NB4 (cell line): ENCODE results near the gene SLC36A3.

ENCODE experiments used
- DNase-seq: peaks from one replicate; pipeline ENCODE4 v3.0.0; 2010; ENCODE audit warnings: low read depth
- H3K4me3 ChIP-seq: one replicate; pipeline ENCODE4 v1.5.1; 2011; ENCODE audit warnings: mild to moderate bottlenecking, low read depth, low read length, moderate library complexity
- MYC ChIP-seq: IDR thresholded peaks from 2 replicates; pipeline ENCODE4 v1.6.1; 2011; ENCODE audit warnings: low read depth, low read length
- POLR2A ChIP-seq: IDR thresholded peaks from 2 replicates; pipeline ENCODE4 v1.6.1; 2011; ENCODE audit warnings: mild to moderate bottlenecking; ENCODE audit not compliant: insufficient read length; ENCODE audit errors: extremely low read depth
- TF ChIP-seq, protein P1 (sequence below): IDR thresholded peaks from 2 replicates; pipeline ENCODE4 v1.6.1; 2011; ENCODE audit warnings: low read depth, low read length
- TF ChIP-seq, protein P2 (sequence below): IDR thresholded peaks from one replicate; pipeline ENCODE4 v1.5.1; 2012; ENCODE audit warnings: low read depth, low read length

SLC36A3 gene

DNA sequence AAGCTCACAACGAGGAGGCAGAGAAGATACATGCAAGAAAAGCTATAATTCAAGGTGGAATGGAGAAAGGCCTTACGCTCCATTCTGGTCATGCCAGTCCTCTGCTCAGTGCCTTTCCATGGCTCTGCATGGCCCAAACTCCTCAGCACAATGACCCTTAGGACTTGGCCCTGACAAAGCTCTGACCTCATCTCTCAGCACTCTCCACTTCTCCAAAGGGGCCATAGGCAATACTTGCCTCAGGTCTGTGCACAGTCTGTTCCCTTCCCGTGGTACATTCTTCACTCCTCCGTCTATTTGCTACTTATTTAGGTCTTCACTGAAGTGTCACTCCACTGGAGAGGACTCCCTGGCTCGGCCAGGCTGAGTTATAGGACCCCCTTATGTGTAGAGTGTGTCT, 24.7 kb downstream of the SLC36A3 start:
- TF ChIP-seq MYC (no peak), POLR2A (no peak)
- TF ChIP-seq, protein P1, sequence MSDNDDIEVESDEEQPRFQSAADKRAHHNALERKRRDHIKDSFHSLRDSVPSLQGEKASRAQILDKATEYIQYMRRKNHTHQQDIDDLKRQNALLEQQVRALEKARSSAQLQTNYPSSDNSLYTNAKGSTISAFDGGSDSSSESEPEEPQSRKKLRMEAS = no peak
- TF ChIP-seq, protein P2, sequence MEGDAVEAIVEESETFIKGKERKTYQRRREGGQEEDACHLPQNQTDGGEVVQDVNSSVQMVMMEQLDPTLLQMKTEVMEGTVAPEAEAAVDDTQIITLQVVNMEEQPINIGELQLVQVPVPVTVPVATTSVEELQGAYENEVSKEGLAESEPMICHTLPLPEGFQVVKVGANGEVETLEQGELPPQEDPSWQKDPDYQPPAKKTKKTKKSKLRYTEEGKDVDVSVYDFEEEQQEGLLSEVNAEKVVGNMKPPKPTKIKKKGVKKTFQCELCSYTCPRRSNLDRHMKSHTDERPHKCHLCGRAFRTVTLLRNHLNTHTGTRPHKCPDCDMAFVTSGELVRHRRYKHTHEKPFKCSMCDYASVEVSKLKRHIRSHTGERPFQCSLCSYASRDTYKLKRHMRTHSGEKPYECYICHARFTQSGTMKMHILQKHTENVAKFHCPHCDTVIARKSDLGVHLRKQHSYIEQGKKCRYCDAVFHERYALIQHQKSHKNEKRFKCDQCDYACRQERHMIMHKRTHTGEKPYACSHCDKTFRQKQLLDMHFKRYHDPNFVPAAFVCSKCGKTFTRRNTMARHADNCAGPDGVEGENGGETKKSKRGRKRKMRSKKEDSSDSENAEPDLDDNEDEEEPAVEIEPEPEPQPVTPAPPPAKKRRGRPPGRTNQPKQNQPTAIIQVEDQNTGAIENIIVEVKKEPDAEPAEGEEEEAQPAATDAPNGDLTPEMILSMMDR = no peak
- no peak overlapping the region for H3K4me3 ChIP-seq
- DNase-seq = no peak

- TF ChIP-seq POLR2A (no peak), MYC (no peak)
- TF ChIP-seq, protein P2 = no peak
- TF ChIP-seq, protein P1 = no peak
- no peak for DNase-seq
- no peak overlapping the region for H3K4me3 ChIP-seq
Observed at GRCh38 chr5:151275803-151276202, 27.8 kb downstream of the SLC36A3 start.

- no peak for DNase-seq
- no peak overlapping the region for H3K4me3 ChIP-seq
- no peak for TF ChIP-seq MYC
- TF ChIP-seq, protein P2 = no peak
- no peak for TF ChIP-seq POLR2A
- TF ChIP-seq, protein P1 = no peak
Observed at GRCh38 chr5:151274666-151275065, 28.9 kb downstream of the SLC36A3 start.

- DNase-seq = no peak
- no peak overlapping the region for H3K4me3 ChIP-seq
- TF ChIP-seq MYC (no peak), POLR2A (no peak)
- TF ChIP-seq, protein P2 = no peak
- TF ChIP-seq, protein P1 = no peak
Observed at GRCh38 chr5:151271336-151271735, 32.2 kb downstream of the SLC36A3 start.

DNA sequence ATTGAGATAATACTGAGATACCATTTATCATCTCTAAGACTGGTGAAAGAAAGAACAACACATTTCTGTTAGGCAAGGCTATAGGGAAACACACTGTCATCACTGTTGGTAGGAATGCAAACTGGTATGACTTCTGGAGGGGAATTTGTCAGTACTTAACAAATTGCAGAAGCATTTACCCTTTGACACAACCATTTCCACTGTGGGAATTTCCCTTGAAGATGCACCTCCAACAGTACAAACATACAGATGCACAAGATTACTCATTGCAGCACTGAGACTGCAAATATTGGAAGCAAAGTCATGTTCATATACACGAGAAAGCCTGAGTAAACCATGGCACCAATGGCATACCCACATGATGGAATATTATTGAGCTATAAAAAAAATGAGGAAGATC, 33.0 kb downstream of the SLC36A3 start:
- TF ChIP-seq, protein P1 = no peak
- no peak for TF ChIP-seq POLR2A
- TF ChIP-seq MYC = no peak
- TF ChIP-seq, protein P2 = no peak
- DNase-seq = no peak
- no peak overlapping the region for H3K4me3 ChIP-seq
